HEK293T (cell line): ENCODE data around the gene ACVR1B.

Source experiments
- ARNT ChIP-seq: fragments of 450-650 bp; IDR thresholded peaks from 2 replicates; pipeline ENCODE4 v1.6.1; 2017; ENCODE audit warnings: mild to moderate bottlenecking
- BHLHE40 ChIP-seq: fragments of 450-650 bp; IDR thresholded peaks from 2 replicates; pipeline ENCODE4 v1.6.1; 2016; ENCODE audit warnings: mild to moderate bottlenecking, moderate library complexity, borderline replicate concordance
- ELF4 ChIP-seq: fragments of 450-650 bp; IDR thresholded peaks from 2 replicates; pipeline ENCODE4 v1.6.1; 2017; ENCODE audit warnings: antibody characterized with exemption
- FOXA1 ChIP-seq: fragments of 450-650 bp; IDR thresholded peaks from 2 replicates; pipeline ENCODE4 v1.6.1; 2016; ENCODE audit warnings: mild to moderate bottlenecking
- FOXM1 ChIP-seq: fragments of 450-650 bp; IDR thresholded peaks from 2 replicates; pipeline ENCODE4 v1.6.1; 2017; ENCODE audit warnings: mild to moderate bottlenecking, borderline replicate concordance
- LEF1 ChIP-seq: fragments of 450-650 bp; IDR thresholded peaks from 2 replicates; pipeline ENCODE4 v1.6.1; 2017; ENCODE audit warnings: mild to moderate bottlenecking, borderline replicate concordance
- SP1 ChIP-seq: fragments of 450-650 bp; IDR thresholded peaks from 2 replicates; pipeline ENCODE4 v1.6.1; 2017
- SUZ12 ChIP-seq: fragments of 450-650 bp; IDR thresholded peaks from 2 replicates; pipeline ENCODE4 v1.6.1; 2016; ENCODE audit warnings: mild to moderate bottlenecking

DNA sequence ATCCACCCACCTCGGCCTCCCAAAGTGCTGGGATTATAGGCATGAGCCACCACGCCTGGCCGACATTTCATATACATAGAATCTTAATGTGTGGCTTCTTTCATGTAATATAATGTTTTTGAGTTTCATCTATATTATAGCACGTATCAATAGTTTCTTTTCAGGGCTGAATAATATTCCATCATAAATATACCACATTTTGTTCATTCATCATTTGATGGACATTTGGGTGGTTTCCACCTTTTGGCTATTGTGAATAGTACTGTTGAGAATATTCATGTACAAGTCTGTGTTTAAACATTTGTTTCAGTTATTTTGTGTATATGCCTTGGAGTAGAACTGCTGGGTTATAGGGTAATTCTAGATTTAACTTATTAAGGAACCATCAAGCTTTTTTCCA is 12.0 kb downstream of the ACVR1B start:
- no peak for TF ChIP-seq LEF1
- TF ChIP-seq ARNT = no peak
- no peak for TF ChIP-seq BHLHE40
- no peak for TF ChIP-seq SP1
- no peak for TF ChIP-seq ELF4
- TF ChIP-seq SUZ12 = no peak
- no peak for TF ChIP-seq FOXM1
- no peak for TF ChIP-seq FOXA1
